ENCODE data around the gene ACAP2. TPM values are rescaled to one million over a fixed set of nuclear protein-coding genes. Genes with fewer than 3 reads are reported as not detected.

Gene ACAP2, protein sequence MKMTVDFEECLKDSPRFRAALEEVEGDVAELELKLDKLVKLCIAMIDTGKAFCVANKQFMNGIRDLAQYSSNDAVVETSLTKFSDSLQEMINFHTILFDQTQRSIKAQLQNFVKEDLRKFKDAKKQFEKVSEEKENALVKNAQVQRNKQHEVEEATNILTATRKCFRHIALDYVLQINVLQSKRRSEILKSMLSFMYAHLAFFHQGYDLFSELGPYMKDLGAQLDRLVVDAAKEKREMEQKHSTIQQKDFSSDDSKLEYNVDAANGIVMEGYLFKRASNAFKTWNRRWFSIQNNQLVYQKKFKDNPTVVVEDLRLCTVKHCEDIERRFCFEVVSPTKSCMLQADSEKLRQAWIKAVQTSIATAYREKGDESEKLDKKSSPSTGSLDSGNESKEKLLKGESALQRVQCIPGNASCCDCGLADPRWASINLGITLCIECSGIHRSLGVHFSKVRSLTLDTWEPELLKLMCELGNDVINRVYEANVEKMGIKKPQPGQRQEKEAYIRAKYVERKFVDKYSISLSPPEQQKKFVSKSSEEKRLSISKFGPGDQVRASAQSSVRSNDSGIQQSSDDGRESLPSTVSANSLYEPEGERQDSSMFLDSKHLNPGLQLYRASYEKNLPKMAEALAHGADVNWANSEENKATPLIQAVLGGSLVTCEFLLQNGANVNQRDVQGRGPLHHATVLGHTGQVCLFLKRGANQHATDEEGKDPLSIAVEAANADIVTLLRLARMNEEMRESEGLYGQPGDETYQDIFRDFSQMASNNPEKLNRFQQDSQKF
- 78.4 and 108 TPM in 2 replicates for total RNA-seq

DNA sequence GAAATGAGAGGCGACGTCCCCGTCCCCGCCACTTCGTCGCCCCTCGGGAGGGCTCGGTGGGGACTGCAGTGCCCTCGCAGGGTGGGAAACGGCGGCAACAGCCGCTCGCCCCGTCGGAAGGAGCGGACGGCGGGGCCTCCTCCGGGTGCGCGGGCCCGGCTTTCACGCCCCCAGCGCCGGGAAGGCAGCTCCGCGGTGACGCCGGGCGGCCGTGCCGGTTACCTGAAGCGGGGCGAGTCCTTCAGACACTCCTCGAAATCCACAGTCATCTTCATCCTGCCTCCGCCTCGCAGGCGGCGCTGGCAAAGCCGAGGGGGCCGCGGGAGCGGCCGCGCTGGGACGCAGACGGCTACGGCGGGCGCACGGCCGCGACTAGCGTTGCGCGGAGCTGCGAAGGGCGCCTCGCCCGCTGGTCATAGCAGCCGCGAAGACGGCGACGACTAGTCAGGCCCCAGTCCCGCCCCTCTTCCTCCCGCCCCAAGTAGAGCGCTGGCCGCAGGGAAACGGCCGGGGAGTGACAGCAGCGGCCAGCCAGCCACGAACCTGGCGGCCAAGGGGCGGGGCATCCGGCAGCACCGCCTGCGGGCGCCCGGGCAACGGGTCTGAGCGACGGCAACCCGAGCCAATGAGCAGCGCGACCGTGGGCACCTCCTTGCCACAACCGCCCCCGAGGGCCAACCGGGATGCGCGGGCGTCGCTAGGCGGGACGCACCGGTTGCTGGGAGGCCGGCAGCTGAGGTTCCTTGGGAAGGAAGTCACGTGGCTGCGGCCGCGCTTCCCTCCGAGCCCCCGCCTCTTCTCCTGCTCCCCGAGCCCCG lies at the start of gene ACAP2:
Gene ACAP2, minus strand, starts transcription at position 448 of the 818 bp plus-strand sequence. Its CDS starts 173 bp downstream, at position 275.

DNA sequence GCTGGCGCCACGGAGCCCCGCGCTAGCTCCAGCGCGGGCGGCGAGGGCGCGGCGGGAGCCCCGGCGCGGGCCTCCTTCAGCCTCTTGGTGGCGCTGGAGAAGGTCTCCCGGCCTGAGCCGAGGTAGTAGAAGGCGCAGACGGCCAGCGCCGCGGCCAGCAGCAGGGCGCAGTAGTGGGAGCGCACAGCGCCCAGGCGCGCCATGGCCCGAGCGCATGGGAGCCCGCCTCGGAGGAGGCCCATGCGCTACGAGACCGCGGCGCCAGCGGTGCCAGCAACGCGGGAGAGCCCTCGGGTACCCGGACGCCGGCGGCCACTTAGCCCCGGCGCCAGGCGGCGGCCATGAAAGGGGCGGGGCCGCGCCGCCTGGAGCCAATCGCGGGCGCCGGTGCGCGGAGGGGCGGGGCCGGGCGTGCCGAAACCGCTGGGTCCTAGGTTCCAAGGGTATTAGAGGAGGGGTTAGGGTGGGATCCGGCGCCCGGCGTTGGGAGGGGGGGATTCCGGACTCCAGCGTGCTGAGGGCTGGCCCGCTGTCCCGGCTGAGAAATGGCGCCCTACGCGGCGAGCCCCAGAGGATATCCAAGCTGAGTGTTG lies 171.9 kb downstream of the ACAP2 start, which contains the start of gene XXYLT1:
Gene XXYLT1, minus strand, starts transcription at position 343 of the 593 bp plus-strand sequence. Its CDS starts 101 bp downstream, at position 242.

Other genes with a start within 250 kb of the ACAP2 start
- gene XXYLT1, start 171.9 kb downstream of the ACAP2 start, total RNA-seq: 6.8 and 13.4 TPM in 2 replicates
- 74.9 and 93.6 TPM in 2 replicates for gene PPP1R2, start 100.3 kb upstream of the ACAP2 start, total RNA-seq
- gene APOD, start 140.9 kb upstream of the ACAP2 start, total RNA-seq: 0.34 and 3.2 TPM in 2 replicates

Data from nasal cavity respiratory epithelium epithelial cell of viscerocranial mucosa (primary cell).